ENCODE measurements around the gene LMAN2. TPM values are rescaled to one million over a fixed set of nuclear protein-coding genes. Genes with fewer than 3 reads are reported as not detected.

LMAN2 gene
- total and polyA plus RNA-seq, 8 donors, result 71.1 to 128 (median 92.6) TPM

GRCh38 chr5:177304392-177305119, 46.9 kb downstream of the LMAN2 start:
- no peaks in the 10 kb centered on the region for H3K9me3 ChIP-seq
- peak overlapping the region; percentile 69 to 91 (median 79) for H3K4me3 ChIP-seq
- whole genome bisulfite sequencing, 2 donors, result 11 to 13% methylated on average over 18 to 19 of the region's 19 CpGs
- no peak for TF ChIP-seq CTCF (IDR thresholded peaks at IDR 0.05)
- intact Hi-C loops (cut with DNase I), result loop anchor here in 1 of 3 donors (10.0 kb wide), 1 partner anchor 190 kb away; no protein-coding TSS in a partner anchor
- H3K4me1 ChIP-seq, result peaks cover 30 to 54% (median 38%) of the 10 kb centered on the region in 3 donors
- no peaks in the 10 kb centered on the region for H3K27me3 ChIP-seq
- peak overlapping the region; percentile 85 to 89 (median 86) for H3K27ac ChIP-seq
- no peak for FAIRE-seq
- no peak for DNase-seq
- peaks cover 0 to 12% (median 7%) of the 10 kb centered on the region in 3 donors for H3K36me3 ChIP-seq
- no peak for ATAC-seq

- ATAC-seq (peak in 1 of 4 donors; percentile 0), FAIRE-seq (no peak), DNase-seq (no peak)
- H3K4me1 ChIP-seq, result peaks cover 30 to 52% (median 38%) of the 10 kb centered on the region in 3 donors
- peaks cover 0 to 12% (median 7%) of the 10 kb centered on the region in 3 donors for H3K36me3 ChIP-seq
- peak overlapping the region; percentile 69 to 91 (median 79) for H3K4me3 ChIP-seq
- TF ChIP-seq CTCF (IDR thresholded peaks at IDR 0.05), result no peak
- no peaks in the 10 kb centered on the region for H3K9me3 ChIP-seq
- H3K27ac ChIP-seq, result peak overlapping the region; percentile 85 to 89 (median 86)
- intact Hi-C loops (cut with DNase I), result loop anchor here in 1 of 3 donors (10.0 kb wide), 1 partner anchor 189 kb away; no protein-coding TSS in a partner anchor
- 0% methylated on average over 23 to 25 of the region's 25 CpGs for WGBS, 2 donors
- no peaks in the 10 kb centered on the region for H3K27me3 ChIP-seq
Observed at GRCh38 chr5:177303925-177304391, 47.5 kb downstream of the LMAN2 start.

GRCh38 chr5:177303121-177303924, 48.1 kb downstream of the LMAN2 start, which contains the start of the genes PRELID1 and RAB24:
Gene PRELID1, plus strand, starts transcription at chr5:177303799. Its CDS starts 187 bp downstream, at chr5:177303986.
Gene RAB24, minus strand, starts transcription at chr5:177303719. Its CDS starts 431 bp downstream, at chr5:177303288.
- peak; percentile 68 to 80 (median 74) for ATAC-seq
- DNase-seq, result peak; percentile 85 to 97 (median 89)
- no peak for TF ChIP-seq CTCF (IDR thresholded peaks at IDR 0.05)
- no peak for FAIRE-seq
- Histone ChIP-seq H3K27ac (peak within 1 kb of the TSS; percentile 85 to 89 (median 86)), H3K9me3 (no peaks in the 10 kb centered on the region), H3K27me3 (no peaks in the 10 kb centered on the region), H3K36me3 (peaks cover 0 to 12% (median 7%) of the 10 kb centered on the region in 3 donors), H3K4me1 (peaks cover 30 to 46% (median 34%) of the 10 kb centered on the region in 3 donors), H3K4me3 (peak within 1 kb of the TSS; percentile 69 to 91 (median 79))
- intact Hi-C loops (cut with DNase I), result loop anchor here in 1 of 3 donors (10.0 kb wide), 1 partner anchor 189 kb away; no protein-coding TSS in a partner anchor
- 0 to 1% methylated on average over 86 to 100 of the region's 100 CpGs for WGBS, 2 donors

- H3K9me3 ChIP-seq, result no peaks in the 10 kb centered on the region
- H3K27ac ChIP-seq, result peak overlapping the region; percentile 85 to 89 (median 86)
- TF ChIP-seq CTCF (IDR thresholded peaks at IDR 0.05), result no peak
- no peaks in the 10 kb centered on the region for H3K27me3 ChIP-seq
- peaks cover 0 to 12% (median 7%) of the 10 kb centered on the region in 3 donors for H3K36me3 ChIP-seq
- FAIRE-seq (no peak), DNase-seq (peak in 4 of 6 donors; percentile 53 to 58 (median 57)), ATAC-seq (peak; percentile 32 to 39 (median 36))
- intact Hi-C loops (cut with DNase I), result loop anchor here in 1 of 3 donors (10.0 kb wide), 1 partner anchor 188 kb away; no protein-coding TSS in a partner anchor
- peak overlapping the region; percentile 69 to 91 (median 79) for H3K4me3 ChIP-seq
- 17 to 18% methylated on average over 24 of the region's 24 CpGs for WGBS, 2 donors
- H3K4me1 ChIP-seq, result peaks cover 27 to 41% (median 30%) of the 10 kb centered on the region in 3 donors
Observed at GRCh38 chr5:177302354-177303110, 48.9 kb downstream of the LMAN2 start.

All from pancreas (tissue), 10 donors.